K562 (cell line): ENCODE measurements around the gene FAM90A26.
"Not testable (repeated sequence)": the region's sequence is repeated elsewhere in the genome, so short reads cannot be mapped to it uniquely, and the experiment has no call there.

Experiments
- HNRNPK ChIP-seq: fragments of 200-400 bp; formaldehyde crosslinking; IDR thresholded peaks from one replicate; pipeline ENCODE4 v1.6.1; 2018; ENCODE audit warnings: mild to moderate bottlenecking, low read depth, low read length; ENCODE audit not compliant: poor library complexity, severe bottlenecking
- MTA3 ChIP-seq: fragments of 450-650 bp; formaldehyde crosslinking; IDR thresholded peaks from 2 replicates; pipeline ENCODE4 v1.6.1; 2017; ENCODE audit warnings: mild to moderate bottlenecking, borderline replicate concordance
- TF ChIP-seq, protein P1 (sequence below): fragments of 450-650 bp; IDR thresholded peaks from 2 replicates; pipeline ENCODE4 v1.6.1; 2017; ENCODE audit warnings: antibody characterized with exemption, mild to moderate bottlenecking

DNA sequence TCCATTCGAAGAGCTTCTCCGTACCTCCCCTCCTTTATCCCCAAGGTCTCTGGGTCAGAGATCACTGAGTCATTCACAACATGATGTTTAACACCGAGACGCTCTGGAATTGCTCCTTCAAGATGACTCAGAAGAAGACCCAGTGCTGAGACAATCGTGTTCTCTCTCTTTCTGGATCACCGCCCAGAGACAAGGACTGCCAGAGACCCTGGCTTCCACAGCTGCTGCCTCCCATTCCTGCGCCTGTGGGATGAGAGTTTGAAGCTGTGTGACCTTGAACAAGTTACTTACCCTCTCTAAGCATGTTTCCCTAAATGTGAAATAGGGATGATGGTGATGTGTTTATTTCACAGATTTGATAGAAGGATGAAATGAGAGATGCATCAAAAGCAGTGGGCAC lies 38.8 kb upstream of the FAM90A26 start:
- TF ChIP-seq HNRNPK, MTA3: not testable (repeated sequence)
- TF ChIP-seq, protein P1, sequence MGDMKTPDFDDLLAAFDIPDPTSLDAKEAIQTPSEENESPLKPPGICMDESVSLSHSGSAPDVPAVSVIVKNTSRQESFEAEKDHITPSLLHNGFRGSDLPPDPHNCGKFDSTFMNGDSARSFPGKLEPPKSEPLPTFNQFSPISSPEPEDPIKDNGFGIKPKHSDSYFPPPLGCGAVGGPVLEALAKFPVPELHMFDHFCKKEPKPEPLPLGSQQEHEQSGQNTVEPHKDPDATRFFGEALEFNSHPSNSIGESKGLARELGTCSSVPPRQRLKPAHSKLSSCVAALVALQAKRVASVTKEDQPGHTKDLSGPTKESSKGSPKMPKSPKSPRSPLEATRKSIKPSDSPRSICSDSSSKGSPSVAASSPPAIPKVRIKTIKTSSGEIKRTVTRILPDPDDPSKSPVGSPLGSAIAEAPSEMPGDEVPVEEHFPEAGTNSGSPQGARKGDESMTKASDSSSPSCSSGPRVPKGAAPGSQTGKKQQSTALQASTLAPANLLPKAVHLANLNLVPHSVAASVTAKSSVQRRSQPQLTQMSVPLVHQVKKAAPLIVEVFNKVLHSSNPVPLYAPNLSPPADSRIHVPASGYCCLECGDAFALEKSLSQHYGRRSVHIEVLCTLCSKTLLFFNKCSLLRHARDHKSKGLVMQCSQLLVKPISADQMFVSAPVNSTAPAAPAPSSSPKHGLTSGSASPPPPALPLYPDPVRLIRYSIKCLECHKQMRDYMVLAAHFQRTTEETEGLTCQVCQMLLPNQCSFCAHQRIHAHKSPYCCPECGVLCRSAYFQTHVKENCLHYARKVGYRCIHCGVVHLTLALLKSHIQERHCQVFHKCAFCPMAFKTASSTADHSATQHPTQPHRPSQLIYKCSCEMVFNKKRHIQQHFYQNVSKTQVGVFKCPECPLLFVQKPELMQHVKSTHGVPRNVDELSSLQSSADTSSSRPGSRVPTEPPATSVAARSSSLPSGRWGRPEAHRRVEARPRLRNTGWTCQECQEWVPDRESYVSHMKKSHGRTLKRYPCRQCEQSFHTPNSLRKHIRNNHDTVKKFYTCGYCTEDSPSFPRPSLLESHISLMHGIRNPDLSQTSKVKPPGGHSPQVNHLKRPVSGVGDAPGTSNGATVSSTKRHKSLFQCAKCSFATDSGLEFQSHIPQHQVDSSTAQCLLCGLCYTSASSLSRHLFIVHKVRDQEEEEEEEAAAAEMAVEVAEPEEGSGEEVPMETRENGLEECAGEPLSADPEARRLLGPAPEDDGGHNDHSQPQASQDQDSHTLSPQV, result not testable (repeated sequence)
